ENCODE results near the gene GPATCH3. TPM values are rescaled to one million over a fixed set of nuclear protein-coding genes. Genes with fewer than 3 reads are reported as not detected.

GPATCH3 gene
- total RNA-seq, 5 donors from 2014 or later (not counting 1 experiment from before 2014, with no cell fraction given) = 23.6 to 28.6 (median 27.6) TPM

- Histone ChIP-seq H3K27me3 (replicated peaks in 1 of 2; ENCODE audit: control insufficient read depth in 2 of 2, extremely low read depth in 1 of 2, insufficient read depth in 2 of 2, low read length in 1 of 2) (no peaks in the 10 kb centered on the region), H3K9me3 (no peaks in the 10 kb centered on the region), H3K4me3 (ENCODE audit: control insufficient read depth in 1 of 2, extremely low read depth in 1 of 2, low read length in 1 of 2) (no peak overlapping the region), H3K27ac (ENCODE audit: low read length) (no peak overlapping the region), H3K4me1 (ENCODE audit: control insufficient read depth in 1 of 2, extremely low read depth in 1 of 2, insufficient read depth in 2 of 2, low read length in 2 of 2) (no peaks in the 10 kb centered on the region), H3K36me3 (ENCODE audit: control insufficient read depth in 2 of 2, extremely low read depth in 1 of 2, insufficient read depth in 1 of 2, low read length in 1 of 2) (peaks cover 4 to 42% of the 10 kb centered on the region in 2 donors)
- peaks cover 28% of the 10 kb centered on the region for H3K36me3 Mint-ChIP-seq
- H3K9me3 Mint-ChIP-seq = no peaks in the 10 kb centered on the region
- H3K4me1 Mint-ChIP-seq = peaks cover 4 to 6% (median 5%) of the 10 kb centered on the region in 3 donors
- DNase-seq (no peak), ATAC-seq (replicated peaks in 1 of 4) (no peak)
- no peak overlapping the region for H3K27ac Mint-ChIP-seq
- POLR2A ChIA-PET = interaction anchor here in 1 of 2 donors (0.5 kb wide), 1 partner anchor 157 kb away, joined by 5 read pairs; no protein-coding TSS in a partner anchor
- H3K27me3 Mint-ChIP-seq = no peaks in the 10 kb centered on the region
- H3K4me3 Mint-ChIP-seq = no peak overlapping the region
- no CpG with 5 or more reads among the region's 3 CpGs for WGBS (ENCODE audit: insufficient coverage)
- CTCF ChIA-PET = no interaction called here
Observed at GRCh38 chr1:26932531-26932930, 32.3 kb upstream of the GPATCH3 start.

GRCh38 chr1:26923711-26924110 is 23.4 kb upstream of the GPATCH3 start:
- DNase-seq (no peak), ATAC-seq (replicated peaks in 1 of 4) (no peak)
- ChIA-PET CTCF (interaction anchor here in 1 of 2 donors (0.6 kb wide), 1 partner anchor 926 kb away, joined by 3 read pairs; the partner anchor contains the start of gene PAFAH2), POLR2A (no interaction called here)
- Histone ChIP-seq H3K4me1 (ENCODE audit: control insufficient read depth in 1 of 2, extremely low read depth in 1 of 2, insufficient read depth in 2 of 2, low read length in 2 of 2) (peaks cover 10 to 28% of the 10 kb centered on the region in 2 experiments), H3K27me3 (replicated peaks in 1 of 2; ENCODE audit: control insufficient read depth in 2 of 2, extremely low read depth in 1 of 2, insufficient read depth in 2 of 2, low read length in 1 of 2) (no peaks in the 10 kb centered on the region), H3K4me3 (ENCODE audit: control insufficient read depth in 1 of 2, extremely low read depth in 1 of 2, low read length in 1 of 2) (no peak overlapping the region), H3K27ac (ENCODE audit: low read length) (no peak overlapping the region), H3K9me3 (no peaks in the 10 kb centered on the region), H3K36me3 (ENCODE audit: control insufficient read depth in 2 of 2, extremely low read depth in 1 of 2, insufficient read depth in 1 of 2, low read length in 1 of 2) (peaks cover 0 to 33% of the 10 kb centered on the region in 2 donors)
- 100% methylated on average over 1 of the region's 3 CpGs for WGBS (ENCODE audit: insufficient coverage)
- Mint-ChIP-seq H3K9me3 (no peaks in the 10 kb centered on the region), H3K27me3 (no peaks in the 10 kb centered on the region), H3K4me3 (peak overlapping the region; percentile 90 to 98 (median 92)), H3K36me3 (peaks cover 15% of the 10 kb centered on the region), H3K4me1 (peaks cover 39 to 44% (median 41%) of the 10 kb centered on the region in 3 donors), H3K27ac (no peak overlapping the region)

DNA sequence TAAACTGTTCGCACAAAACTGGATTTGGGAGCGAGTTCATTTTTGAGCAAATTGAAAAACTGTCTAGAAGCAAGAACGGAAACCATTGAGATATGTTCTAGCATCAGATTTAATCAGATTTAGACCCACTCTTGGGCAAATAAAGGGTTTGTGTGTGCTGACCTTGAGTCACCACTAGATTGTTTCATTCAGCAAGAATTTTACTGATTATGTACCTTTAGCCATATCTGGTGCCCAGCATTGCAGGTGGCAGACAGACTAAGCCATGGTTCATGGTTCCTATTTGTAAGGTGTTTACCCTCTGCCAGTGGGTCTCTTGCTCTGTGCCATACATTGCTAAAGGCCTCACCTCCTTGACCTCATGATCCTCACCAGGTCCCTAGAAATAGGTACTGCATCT is 22.6 kb upstream of the GPATCH3 start:
- POLR2A ChIA-PET = no interaction called here
- H3K9me3 Mint-ChIP-seq = no peaks in the 10 kb centered on the region
- H3K4me3 ChIP-seq (ENCODE audit: control insufficient read depth in 1 of 2, extremely low read depth in 1 of 2, low read length in 1 of 2) = no peak overlapping the region

GRCh38 chr1:26922431-26922729 is 22.1 kb upstream of the GPATCH3 start:
- H3K4me3 Mint-ChIP-seq = peak overlapping the region; percentile 90 to 98 (median 92)
- Histone ChIP-seq H3K4me3 (ENCODE audit: control insufficient read depth in 1 of 2, extremely low read depth in 1 of 2, low read length in 1 of 2) (peak overlapping the region; percentile 80 to 89), H3K27ac (ENCODE audit: low read length) (peak overlapping the region; percentile 87), H3K9me3 (no peaks in the 10 kb centered on the region), H3K36me3 (ENCODE audit: control insufficient read depth in 2 of 2, extremely low read depth in 1 of 2, insufficient read depth in 1 of 2, low read length in 1 of 2) (peaks cover 0 to 22% of the 10 kb centered on the region in 2 donors), H3K27me3 (replicated peaks in 1 of 2; ENCODE audit: control insufficient read depth in 2 of 2, extremely low read depth in 1 of 2, insufficient read depth in 2 of 2, low read length in 1 of 2) (no peaks in the 10 kb centered on the region), H3K4me1 (ENCODE audit: control insufficient read depth in 1 of 2, extremely low read depth in 1 of 2, insufficient read depth in 2 of 2, low read length in 2 of 2) (peaks cover 10 to 28% of the 10 kb centered on the region in 2 experiments)
- no peaks in the 10 kb centered on the region for H3K9me3 Mint-ChIP-seq
- H3K27ac Mint-ChIP-seq = no peak overlapping the region
- ATAC-seq (replicated peaks in 1 of 4) (no peak), DNase-seq (no peak)
- ChIA-PET CTCF (no interaction called here), POLR2A (interaction anchor here in 1 of 2 donors (2.3 kb wide), 1 partner anchor 22 kb away, joined by 11 read pairs; the partner anchor contains the start of gene GPATCH3)
- peaks cover 9% of the 10 kb centered on the region for H3K36me3 Mint-ChIP-seq
- no peaks in the 10 kb centered on the region for H3K27me3 Mint-ChIP-seq
- 35% methylated on average over 3 of the region's 6 CpGs for WGBS (ENCODE audit: insufficient coverage)
- peaks cover 39 to 44% (median 41%) of the 10 kb centered on the region in 3 donors for H3K4me1 Mint-ChIP-seq

More for the DNA sequence above, 22.6 kb upstream of the GPATCH3 start:
- no peaks in the 10 kb centered on the region for H3K9me3 ChIP-seq
- Mint-ChIP-seq H3K36me3 (peaks cover 9% of the 10 kb centered on the region), H3K27me3 (no peaks in the 10 kb centered on the region), H3K4me1 (peaks cover 39 to 44% (median 41%) of the 10 kb centered on the region in 3 donors), H3K27ac (no peak overlapping the region), H3K4me3 (peak overlapping the region; percentile 90 to 98 (median 92))
- CTCF ChIA-PET = no interaction called here
- H3K27me3 ChIP-seq (replicated peaks in 1 of 2; ENCODE audit: control insufficient read depth in 2 of 2, extremely low read depth in 1 of 2, insufficient read depth in 2 of 2, low read length in 1 of 2) = no peaks in the 10 kb centered on the region
- WGBS (ENCODE audit: insufficient coverage) = 81% methylated on average over 2 of the region's 3 CpGs
- DNase-seq (no peak), ATAC-seq (replicated peaks in 1 of 4) (no peak)
- H3K4me1 ChIP-seq (ENCODE audit: control insufficient read depth in 1 of 2, extremely low read depth in 1 of 2, insufficient read depth in 2 of 2, low read length in 2 of 2) = peaks cover 10 to 28% of the 10 kb centered on the region in 2 experiments
- H3K36me3 ChIP-seq (ENCODE audit: control insufficient read depth in 2 of 2, extremely low read depth in 1 of 2, insufficient read depth in 1 of 2, low read length in 1 of 2) = peaks cover 0 to 27% of the 10 kb centered on the region in 2 donors
- no peak overlapping the region for H3K27ac ChIP-seq (ENCODE audit: low read length)

GRCh38 chr1:26921540-26922430 is 21.5 kb upstream of the GPATCH3 start, which contains the start of gene NUDC:
NUDC (plus strand) TSS chr1:26921743; CDS start chr1:26921849, 106 bp downstream.
- H3K27me3 Mint-ChIP-seq = no peaks in the 10 kb centered on the region
- no peaks in the 10 kb centered on the region for H3K27me3 ChIP-seq (replicated peaks in 1 of 2; ENCODE audit: control insufficient read depth in 2 of 2, extremely low read depth in 1 of 2, insufficient read depth in 2 of 2, low read length in 1 of 2)
- ChIA-PET CTCF (interaction anchor here in 1 of 2 donors (0.5 kb wide), 1 partner anchor 132 kb away, joined by 3 read pairs; no protein-coding TSS in a partner anchor), POLR2A (interaction anchor here (0.6 to 2.3 kb wide), 4 partner anchors 22 to 132 kb away, joined by 5 to 13 read pairs (median 8); partner anchors contain the start of gene GPATCH3 (in 1 of the 2))
- no peaks in the 10 kb centered on the region for H3K9me3 Mint-ChIP-seq
- peaks cover 10 to 28% of the 10 kb centered on the region in 2 experiments for H3K4me1 ChIP-seq (ENCODE audit: control insufficient read depth in 1 of 2, extremely low read depth in 1 of 2, insufficient read depth in 2 of 2, low read length in 2 of 2)
- WGBS (ENCODE audit: insufficient coverage) = under 1% methylated on average over 71 of the region's 83 CpGs
- peaks cover 0 to 20% of the 10 kb centered on the region in 2 donors for H3K36me3 ChIP-seq (ENCODE audit: control insufficient read depth in 2 of 2, extremely low read depth in 1 of 2, insufficient read depth in 1 of 2, low read length in 1 of 2)
- H3K27ac ChIP-seq (ENCODE audit: low read length) = peak within 1 kb of the TSS; percentile 87
- no peaks in the 10 kb centered on the region for H3K9me3 ChIP-seq
- H3K4me3 ChIP-seq (ENCODE audit: control insufficient read depth in 1 of 2, extremely low read depth in 1 of 2, low read length in 1 of 2) = peak within 1 kb of the TSS; percentile 80 to 89
- ATAC-seq (replicated peaks in 1 of 4) = peak; percentile 94 to 98 (median 97)
- peak within 1 kb of the TSS; percentile 90 to 98 (median 92) for H3K4me3 Mint-ChIP-seq
- peaks cover 5% of the 10 kb centered on the region for H3K36me3 Mint-ChIP-seq
- peak within 1 kb of the TSS; percentile 80 to 95 for H3K27ac Mint-ChIP-seq
- H3K4me1 Mint-ChIP-seq = peaks cover 36 to 41% (median 37%) of the 10 kb centered on the region in 3 donors
- peak; percentile 84 to 97 (median 95) for DNase-seq

GRCh38 chr1:26921126-26921539 is 20.9 kb upstream of the GPATCH3 start:
- Mint-ChIP-seq H3K4me3 (peak overlapping the region; percentile 90 to 98 (median 92)), H3K4me1 (peaks cover 32 to 38% (median 35%) of the 10 kb centered on the region in 3 donors), H3K27me3 (no peaks in the 10 kb centered on the region), H3K36me3 (peaks cover 3% of the 10 kb centered on the region), H3K27ac (peak overlapping the region; percentile 80 to 95), H3K9me3 (no peaks in the 10 kb centered on the region)
- peak overlapping the region; percentile 87 for H3K27ac ChIP-seq (ENCODE audit: low read length)
- DNase-seq (no peak), ATAC-seq (replicated peaks in 1 of 4) (peak; percentile 19 to 47 (median 32))
- POLR2A ChIA-PET = interaction anchor here (0.6 to 2.3 kb wide), 5 partner anchors 21 to 451 kb away, joined by 3 to 13 read pairs (median 5); partner anchors contain the start of gene GPATCH3 (in 1 of the 2)
- WGBS (ENCODE audit: insufficient coverage) = 9% methylated on average over 6 of the region's 7 CpGs
- H3K36me3 ChIP-seq (ENCODE audit: control insufficient read depth in 2 of 2, extremely low read depth in 1 of 2, insufficient read depth in 1 of 2, low read length in 1 of 2) = peaks cover 0 to 14% of the 10 kb centered on the region in 2 donors
- peak overlapping the region; percentile 80 to 89 for H3K4me3 ChIP-seq (ENCODE audit: control insufficient read depth in 1 of 2, extremely low read depth in 1 of 2, low read length in 1 of 2)
- peaks cover 0 to 4% of the 10 kb centered on the region in 2 experiments for H3K27me3 ChIP-seq (replicated peaks in 1 of 2; ENCODE audit: control insufficient read depth in 2 of 2, extremely low read depth in 1 of 2, insufficient read depth in 2 of 2, low read length in 1 of 2)
- H3K4me1 ChIP-seq (ENCODE audit: control insufficient read depth in 1 of 2, extremely low read depth in 1 of 2, insufficient read depth in 2 of 2, low read length in 2 of 2) = peaks cover 10 to 27% of the 10 kb centered on the region in 2 experiments
- H3K9me3 ChIP-seq = no peaks in the 10 kb centered on the region
- CTCF ChIA-PET = interaction anchor here in 1 of 2 donors (0.5 kb wide), 1 partner anchor 369 kb away, joined by 3 read pairs; no protein-coding TSS in a partner anchor
